Stomach smooth muscle (tissue), 2 donors: ENCODE results near the gene TEX44.

ENCODE experiments used
- H3K27ac ChIP-seq: one replicate; pipeline ENCODE4 v1.7.0; 2013; ENCODE audit warnings: mild to moderate bottlenecking, low read length, inconsistent platforms
- H3K27me3 ChIP-seq, 2 donors: one replicate each; pipeline ENCODE4 v1.7.0; 2013; ENCODE audit warnings: low read length in 2 of 2; ENCODE audit not compliant: insufficient read depth in 2 of 2, control insufficient read depth in 1 of 2
- H3K36me3 ChIP-seq, 2 donors: one replicate each; pipeline ENCODE4 v1.7.0; 2013; ENCODE audit warnings: low read length in 2 of 2; ENCODE audit not compliant: control insufficient read depth in 2 of 2, insufficient read depth in 2 of 2
- H3K4me1 ChIP-seq: one replicate; pipeline ENCODE4 v1.7.0; 2013; ENCODE audit warnings: low read length; ENCODE audit not compliant: control insufficient read depth, insufficient read depth
- H3K4me3 ChIP-seq, 2 donors: one replicate each; pipeline ENCODE4 v1.7.0; 2013; ENCODE audit warnings: low read length in 2 of 2
- H3K9ac ChIP-seq, 2 donors: one replicate each; pipeline ENCODE4 v1.7.0; 2013; ENCODE audit warnings: low read length in 2 of 2, mild to moderate bottlenecking in 1 of 2
- H3K9me3 ChIP-seq, 2 donors: one replicate each; pipeline ENCODE4 v1.7.0; 2013; ENCODE audit warnings: low read length in 2 of 2; ENCODE audit not compliant: control insufficient read depth in 2 of 2
- donor health status: healthy.
- donor health status: Pancreatic carcinoma.

TEX44 gene

GRCh38 chr2:231640241-231640640 is 47.6 kb downstream of the TEX44 start:
- Histone ChIP-seq H3K27ac (peak overlapping the region; percentile 64), H3K4me1 (peaks cover 28% of the 10 kb centered on the region), H3K9me3 (no peaks in the 10 kb centered on the region), H3K9ac (no peak overlapping the region), H3K4me3 (peak overlapping the region in 1 of 2 donors; percentile 15), H3K27me3 (no peaks in the 10 kb centered on the region), H3K36me3 (no peaks in the 10 kb centered on the region)

- H3K4me3 ChIP-seq: peak overlapping the region in 1 of 2 donors; percentile 15
- no peaks in the 10 kb centered on the region for H3K36me3 ChIP-seq
- peaks cover 30% of the 10 kb centered on the region for H3K4me1 ChIP-seq
- H3K27me3 ChIP-seq: no peaks in the 10 kb centered on the region
- peak overlapping the region; percentile 64 for H3K27ac ChIP-seq
- no peaks in the 10 kb centered on the region for H3K9me3 ChIP-seq
- peak overlapping the region in 1 of 2 donors; percentile 33 for H3K9ac ChIP-seq
Observed at GRCh38 chr2:231640641-231641111, 48.0 kb downstream of the TEX44 start.

GRCh38 chr2:231642631-231643494 is 50.2 kb downstream of the TEX44 start:
- Histone ChIP-seq H3K36me3 (no peaks in the 10 kb centered on the region), H3K27me3 (no peaks in the 10 kb centered on the region), H3K9ac (peak overlapping the region; percentile 65 to 73), H3K9me3 (no peaks in the 10 kb centered on the region), H3K4me3 (peak overlapping the region; percentile 57 to 69), H3K27ac (peak overlapping the region; percentile 85), H3K4me1 (peaks cover 30% of the 10 kb centered on the region)

GRCh38 chr2:231643495-231643888 is 50.8 kb downstream of the TEX44 start:
- H3K27me3 ChIP-seq: no peaks in the 10 kb centered on the region
- no peaks in the 10 kb centered on the region for H3K36me3 ChIP-seq
- no peaks in the 10 kb centered on the region for H3K9me3 ChIP-seq
- peak overlapping the region; percentile 85 for H3K27ac ChIP-seq
- peak overlapping the region; percentile 57 to 69 for H3K4me3 ChIP-seq
- H3K9ac ChIP-seq: peak overlapping the region; percentile 65 to 72
- peaks cover 30% of the 10 kb centered on the region for H3K4me1 ChIP-seq
